Stimulated activated CD4-positive, alpha-beta T cell treated with anti-CD3 and anti-CD28 coated beads, Interleukin-1b, Interleukin-23, amount 100 ng/mL, for 48 hours (primary cell): ENCODE measurements around the gene BCAP31.
"Not testable (repeated sequence)": the region's sequence is repeated elsewhere in the genome, so short reads cannot be mapped to it uniquely, and the experiment has no call there.

Experiments
- DNase-seq: peaks from one replicate; pipeline ENCODE4 v3.0.0-alpha.2; 2020

The BCAP31 gene

GRCh38 chrX:153707406-153707805 is 16.8 kb downstream of the BCAP31 start:
- DNase-seq = no peak

GRCh38 chrX:153706799-153707198 is 17.4 kb downstream of the BCAP31 start:
- DNase-seq = no peak

GRCh38 chrX:153705403-153706060 is 18.7 kb downstream of the BCAP31 start:
- DNase-seq = not testable (repeated sequence)

- not testable (repeated sequence) for DNase-seq
These were observed 19.4 kb downstream of the BCAP31 start for GRCh38 chrX:153704631-153705402.

- DNase-seq = no peak
These were observed 20.1 kb downstream of the BCAP31 start for GRCh38 chrX:153704021-153704526.

- DNase-seq = no peak
These were observed 21.2 kb downstream of the BCAP31 start for GRCh38 chrX:153703036-153703370.

GRCh38 chrX:153702336-153703035 is 21.7 kb downstream of the BCAP31 start:
- no peak for DNase-seq

- no peak for DNase-seq
These were observed 22.5 kb downstream of the BCAP31 start for GRCh38 chrX:153701706-153702105.

- no peak for DNase-seq
These were observed 23.2 kb downstream of the BCAP31 start for GRCh38 chrX:153700967-153701366.

- no peak for DNase-seq
These were observed 23.7 kb downstream of the BCAP31 start for GRCh38 chrX:153700376-153700945.

GRCh38 chrX:153699784-153700371 is 24.3 kb downstream of the BCAP31 start:
- not testable (repeated sequence) for DNase-seq

- not testable (repeated sequence) for DNase-seq
These were observed 24.9 kb downstream of the BCAP31 start for GRCh38 chrX:153699210-153699783.

- DNase-seq = no peak
These were observed 26.0 kb downstream of the BCAP31 start for GRCh38 chrX:153697924-153698865.

GRCh38 chrX:153696986-153697722 is 27.0 kb downstream of the BCAP31 start:
- not testable (repeated sequence) for DNase-seq

- not testable (repeated sequence) for DNase-seq
These were observed 27.6 kb downstream of the BCAP31 start for GRCh38 chrX:153696538-153696937.

- no peak for DNase-seq
These were observed 28.1 kb downstream of the BCAP31 start for GRCh38 chrX:153696100-153696499.

GRCh38 chrX:153694687-153695270 is 29.4 kb downstream of the BCAP31 start:
- DNase-seq = no peak

GRCh38 chrX:153694256-153694655 is 29.9 kb downstream of the BCAP31 start:
- not testable (repeated sequence) for DNase-seq

GRCh38 chrX:153693216-153694086 is 30.7 kb downstream of the BCAP31 start:
- DNase-seq = no peak
